AG09319 (cell line): ENCODE data around the gene ABCA5.

Experiments used
- DNase-seq: peaks from one replicate; pipeline ENCODE4 v3.0.0-alpha.2; 2010; ENCODE audit warnings: low read depth; ENCODE audit errors: extremely low read depth
- CTCF ChIP-seq: IDR thresholded peaks from 2 replicates; pipeline ENCODE4 v1.5.1; 2011; ENCODE audit warnings: low read depth, mild to moderate bottlenecking, inconsistent platforms, low read length, moderate library complexity

Gene ABCA5, protein sequence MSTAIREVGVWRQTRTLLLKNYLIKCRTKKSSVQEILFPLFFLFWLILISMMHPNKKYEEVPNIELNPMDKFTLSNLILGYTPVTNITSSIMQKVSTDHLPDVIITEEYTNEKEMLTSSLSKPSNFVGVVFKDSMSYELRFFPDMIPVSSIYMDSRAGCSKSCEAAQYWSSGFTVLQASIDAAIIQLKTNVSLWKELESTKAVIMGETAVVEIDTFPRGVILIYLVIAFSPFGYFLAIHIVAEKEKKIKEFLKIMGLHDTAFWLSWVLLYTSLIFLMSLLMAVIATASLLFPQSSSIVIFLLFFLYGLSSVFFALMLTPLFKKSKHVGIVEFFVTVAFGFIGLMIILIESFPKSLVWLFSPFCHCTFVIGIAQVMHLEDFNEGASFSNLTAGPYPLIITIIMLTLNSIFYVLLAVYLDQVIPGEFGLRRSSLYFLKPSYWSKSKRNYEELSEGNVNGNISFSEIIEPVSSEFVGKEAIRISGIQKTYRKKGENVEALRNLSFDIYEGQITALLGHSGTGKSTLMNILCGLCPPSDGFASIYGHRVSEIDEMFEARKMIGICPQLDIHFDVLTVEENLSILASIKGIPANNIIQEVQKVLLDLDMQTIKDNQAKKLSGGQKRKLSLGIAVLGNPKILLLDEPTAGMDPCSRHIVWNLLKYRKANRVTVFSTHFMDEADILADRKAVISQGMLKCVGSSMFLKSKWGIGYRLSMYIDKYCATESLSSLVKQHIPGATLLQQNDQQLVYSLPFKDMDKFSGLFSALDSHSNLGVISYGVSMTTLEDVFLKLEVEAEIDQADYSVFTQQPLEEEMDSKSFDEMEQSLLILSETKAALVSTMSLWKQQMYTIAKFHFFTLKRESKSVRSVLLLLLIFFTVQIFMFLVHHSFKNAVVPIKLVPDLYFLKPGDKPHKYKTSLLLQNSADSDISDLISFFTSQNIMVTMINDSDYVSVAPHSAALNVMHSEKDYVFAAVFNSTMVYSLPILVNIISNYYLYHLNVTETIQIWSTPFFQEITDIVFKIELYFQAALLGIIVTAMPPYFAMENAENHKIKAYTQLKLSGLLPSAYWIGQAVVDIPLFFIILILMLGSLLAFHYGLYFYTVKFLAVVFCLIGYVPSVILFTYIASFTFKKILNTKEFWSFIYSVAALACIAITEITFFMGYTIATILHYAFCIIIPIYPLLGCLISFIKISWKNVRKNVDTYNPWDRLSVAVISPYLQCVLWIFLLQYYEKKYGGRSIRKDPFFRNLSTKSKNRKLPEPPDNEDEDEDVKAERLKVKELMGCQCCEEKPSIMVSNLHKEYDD (N-terminal part only)

DNA sequence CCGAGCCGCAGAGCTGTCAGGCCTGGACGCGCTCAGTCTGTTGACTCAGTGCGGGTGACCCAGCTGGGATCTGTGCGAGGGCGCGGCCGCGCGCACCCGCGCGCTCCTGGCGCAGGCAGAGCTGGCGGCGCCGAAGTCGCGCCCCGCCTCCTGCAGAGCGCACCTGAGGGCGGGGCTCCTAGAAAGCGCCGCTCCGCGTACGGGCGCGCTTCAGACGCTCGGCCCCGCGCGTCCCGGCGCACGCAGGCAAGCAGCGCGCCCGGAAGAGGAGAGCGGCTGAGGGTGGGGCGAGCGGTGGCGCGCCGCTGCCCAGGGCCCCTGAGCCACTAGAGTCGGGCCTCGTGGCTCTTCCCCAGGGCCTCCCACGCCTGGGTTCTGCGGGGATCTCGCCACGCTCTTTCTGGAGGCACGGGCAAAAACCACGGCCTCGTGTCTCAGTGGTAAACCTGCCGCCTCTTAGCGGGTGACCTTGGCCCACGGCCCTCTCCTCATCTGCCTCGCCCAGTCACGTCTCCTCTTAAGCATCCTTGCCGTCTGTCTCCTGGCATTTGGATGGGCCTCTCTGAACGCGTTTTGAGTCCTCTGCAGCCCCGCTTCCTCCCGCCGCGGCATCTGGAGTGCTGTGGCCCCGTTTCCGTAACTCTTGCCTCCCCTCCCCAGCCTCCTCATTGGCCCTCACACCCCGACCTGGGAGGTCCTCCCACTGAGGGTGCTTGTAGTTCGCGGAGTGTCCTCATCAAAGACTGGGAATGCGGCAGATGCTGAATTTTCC is at the start of gene ABCA5:
Gene ABCA5 (minus strand): TSS at position 74 of the 772 bp plus-strand sequence. CDS start 12,718 bp downstream, outside the sequence.
- no peak for TF ChIP-seq CTCF
- peak; percentile 42 for DNase-seq

DNA sequence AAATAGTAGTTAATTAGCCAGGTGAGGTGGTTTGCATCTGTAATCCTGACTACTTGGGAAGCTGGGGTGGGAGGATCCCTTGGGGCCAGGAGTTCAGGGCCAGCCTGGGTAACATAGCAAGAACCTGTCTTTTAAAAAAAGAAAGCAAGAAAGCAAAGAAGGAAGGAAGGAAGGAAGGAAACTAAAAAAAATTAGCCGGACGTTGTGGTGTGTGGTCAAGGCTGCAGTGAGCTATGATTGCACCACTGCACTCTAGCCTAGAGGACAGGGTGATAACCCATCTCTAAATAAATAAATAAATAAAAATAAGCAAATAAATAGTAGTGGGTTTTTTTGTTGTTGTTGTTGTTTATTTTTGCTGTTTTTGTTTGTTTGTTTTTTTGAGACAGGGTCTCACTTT is 48.3 kb upstream of the ABCA5 start:
- no peak for DNase-seq
- TF ChIP-seq CTCF = no peak

GRCh38 chr17:69373069-69373468 is 46.1 kb upstream of the ABCA5 start:
- TF ChIP-seq CTCF = no peak
- DNase-seq = no peak

GRCh38 chr17:69367298-69367697 is 40.4 kb upstream of the ABCA5 start:
- no peak for TF ChIP-seq CTCF
- DNase-seq = no peak

DNA sequence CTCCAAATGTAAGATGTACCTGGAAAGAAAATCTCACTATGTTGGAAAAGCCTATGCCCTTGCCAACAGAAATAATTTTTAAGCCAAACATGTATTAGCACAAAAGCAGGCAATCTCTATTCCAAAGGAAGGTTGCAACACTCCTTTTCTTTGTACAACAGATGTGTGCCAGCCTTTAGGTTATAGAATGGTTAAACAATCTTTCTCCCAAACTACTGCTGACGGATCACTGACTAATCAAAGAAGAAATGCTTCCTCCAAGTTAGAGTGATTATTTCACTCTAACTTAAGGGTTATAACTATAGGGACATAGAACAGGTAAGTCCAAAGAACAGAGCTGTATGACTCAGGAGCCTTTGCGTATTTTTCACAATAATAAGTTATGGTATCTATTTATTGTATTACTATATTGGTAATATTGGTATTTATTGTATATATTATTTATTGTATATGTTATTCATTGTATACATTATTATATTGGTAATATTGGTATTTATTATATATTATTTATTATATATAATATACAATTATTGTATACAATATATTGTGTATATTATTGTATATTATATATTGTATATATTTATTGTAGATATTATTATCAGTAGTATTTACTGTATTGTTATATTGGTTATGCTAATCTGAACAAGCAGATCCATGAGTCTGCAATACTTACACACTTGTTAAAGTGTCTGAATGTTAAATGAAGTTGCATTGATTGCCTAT is 36.7 kb upstream of the ABCA5 start:
- no peak for DNase-seq
- TF ChIP-seq CTCF = no peak

GRCh38 chr17:69361156-69361555 is 34.2 kb upstream of the ABCA5 start:
- no peak for TF ChIP-seq CTCF

More at GRCh38 chr17:69361156-69361555, 34.2 kb upstream of the ABCA5 start:
- DNase-seq = no peak
